Measurements from ENCODE around the gene FAM228B.

GRCh38 chr2:24111407-24111901 is 11.8 kb upstream of the FAM228B start:
- TF ChIP-seq CTCF (IDR thresholded peaks at IDR 0.05): no peak
- no peak for TF ChIP-seq EZH2 (IDR thresholded peaks at IDR 0.05; ENCODE audit: borderline replicate concordance, insufficient read depth, low read depth, low read length, poor library complexity, severe bottlenecking)

Measured in B cell (primary cell).